ENCODE results near the gene SNX8.

Gene SNX8

DNA sequence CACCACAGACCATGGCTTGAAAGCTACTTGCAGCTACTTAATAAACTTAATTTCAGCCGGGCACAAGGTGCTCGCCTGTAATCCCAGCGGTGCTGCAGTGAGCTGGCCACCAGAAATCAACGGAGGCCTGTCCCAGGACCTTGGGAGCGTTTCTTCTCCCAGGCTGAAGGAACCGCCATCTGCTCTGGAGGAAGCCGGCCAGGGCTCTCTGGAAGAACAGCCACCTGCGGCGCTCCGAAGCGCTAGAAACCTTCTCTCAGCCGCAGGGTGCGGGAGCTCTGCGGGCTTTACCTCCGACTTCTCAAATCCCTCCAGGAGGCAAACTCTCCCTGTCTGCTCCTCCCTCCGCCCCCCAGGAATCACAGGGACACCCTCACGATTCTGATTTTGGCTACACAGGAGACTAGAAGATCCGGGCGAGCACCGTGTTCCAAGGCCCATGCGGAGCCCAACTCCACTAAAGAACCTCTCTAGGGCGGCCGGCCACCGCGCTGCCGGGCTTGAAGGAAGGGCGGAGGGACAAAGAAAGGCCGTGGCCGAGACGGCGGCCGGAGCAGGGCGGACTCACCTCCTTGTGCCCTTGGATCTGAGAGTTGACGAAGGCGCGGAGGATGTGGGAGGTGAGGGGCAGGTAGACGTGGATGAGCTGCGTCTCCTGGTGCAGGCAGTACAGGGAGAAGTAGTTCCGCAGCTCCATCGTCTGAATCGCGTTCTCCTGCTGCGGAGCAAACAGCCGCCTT is 57.8 kb downstream of the SNX8 start:
- TF ChIP-seq GATA1 (IDR thresholded peaks at IDR 0.05; ENCODE audit: low read depth, low read length) (no peak), POLR2A (IDR thresholded peaks at IDR 0.05; ENCODE audit: low read length) (no peak)
- no peak for DNase-seq

DNA sequence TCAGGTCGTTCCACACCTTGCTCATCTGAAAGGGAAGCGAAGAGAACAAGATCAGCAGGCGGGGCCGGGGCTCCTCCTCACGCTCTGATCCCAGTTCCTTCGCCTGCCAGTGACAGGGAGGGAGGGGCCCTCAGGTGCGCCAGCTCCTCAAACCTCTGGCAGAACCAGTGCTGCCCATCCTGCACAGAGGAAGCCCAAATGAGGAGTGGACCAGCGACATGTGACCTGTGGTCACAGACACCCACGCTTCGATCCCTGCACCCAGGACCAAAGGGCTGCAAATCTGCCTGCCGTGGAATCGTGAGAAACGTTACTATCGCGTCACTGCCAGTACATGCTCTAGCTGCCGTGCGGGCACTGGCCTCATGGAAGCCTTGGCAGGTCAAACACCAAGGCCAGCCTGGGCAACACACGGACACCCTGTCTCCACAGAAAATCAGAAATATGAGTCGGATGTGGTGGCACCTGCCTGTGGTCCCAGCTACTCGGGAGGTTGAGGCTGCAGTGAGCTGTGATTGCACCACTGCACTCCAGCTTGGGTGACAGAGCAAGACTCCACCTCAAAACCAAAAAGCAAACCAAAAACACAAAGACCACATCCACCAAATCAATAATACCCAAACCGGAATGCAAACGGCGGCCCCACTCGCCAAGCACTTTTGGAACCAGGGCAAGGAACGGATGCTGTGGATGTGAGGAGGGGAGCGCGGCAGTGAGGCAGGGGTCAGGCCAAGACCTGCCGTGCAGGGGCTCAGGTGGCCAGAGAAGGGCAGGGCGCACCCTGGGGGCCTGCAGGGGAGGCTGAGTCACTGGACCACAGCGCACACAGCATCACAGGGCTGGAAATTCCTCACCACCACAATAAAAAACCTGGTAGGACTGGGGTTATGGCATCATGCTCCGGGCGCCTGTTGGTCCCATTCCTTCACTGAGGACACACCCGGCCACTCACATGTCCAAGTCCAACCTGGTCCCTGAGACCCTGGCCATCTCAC is 58.8 kb downstream of the SNX8 start:
- DNase-seq, result no peak
- TF ChIP-seq GATA1 (IDR thresholded peaks at IDR 0.05; ENCODE audit: low read depth, low read length), result no peak
- TF ChIP-seq POLR2A (IDR thresholded peaks at IDR 0.05; ENCODE audit: low read length), result no peak

DNA sequence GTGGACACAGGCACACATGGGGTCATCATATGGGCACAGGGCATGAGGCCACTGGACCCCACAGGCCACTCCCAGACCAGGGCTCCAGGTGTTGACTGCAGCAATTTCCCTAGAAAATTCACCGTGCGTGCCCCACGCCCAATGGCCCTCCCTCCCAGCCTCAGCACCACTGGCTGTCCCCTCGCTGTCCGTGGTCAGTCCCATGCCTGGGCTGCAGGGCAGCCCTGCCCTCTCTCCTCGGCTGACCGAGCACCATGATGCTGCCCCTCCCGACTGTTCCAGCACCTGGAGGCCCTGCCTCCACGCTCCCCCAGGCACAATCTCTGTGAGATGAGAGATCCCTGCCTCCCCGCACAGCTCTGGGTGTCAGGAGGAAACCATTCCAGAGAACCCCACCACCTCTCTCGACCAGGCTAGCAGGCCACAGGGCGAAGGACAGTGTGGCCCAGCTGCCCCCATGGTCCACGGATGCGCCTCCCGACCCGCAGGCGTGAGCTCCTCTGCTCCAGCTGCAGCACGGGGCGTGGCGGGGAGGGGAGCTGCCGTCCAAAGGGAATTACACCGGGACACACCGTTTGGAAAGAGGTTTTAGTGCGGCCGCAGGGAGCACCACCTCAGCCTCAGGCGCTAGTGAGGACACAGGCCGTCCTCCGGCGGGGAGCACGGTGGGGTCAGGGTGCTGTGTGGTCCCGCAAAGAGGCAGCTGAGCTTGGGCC is 59.7 kb downstream of the SNX8 start:
- no peak for DNase-seq
- TF ChIP-seq GATA1 (IDR thresholded peaks at IDR 0.05; ENCODE audit: low read depth, low read length) (no peak), POLR2A (IDR thresholded peaks at IDR 0.05; ENCODE audit: low read length) (no peak)

GRCh38 chr7:2253525-2254244 is 60.6 kb downstream of the SNX8 start:
- no peak for TF ChIP-seq GATA1 (IDR thresholded peaks at IDR 0.05; ENCODE audit: low read depth, low read length)
- TF ChIP-seq POLR2A (IDR thresholded peaks at IDR 0.05; ENCODE audit: low read length), result no peak
- DNase-seq, result no peak

GRCh38 chr7:2253021-2253420 is 61.2 kb downstream of the SNX8 start:
- no peak for DNase-seq
- TF ChIP-seq GATA1 (IDR thresholded peaks at IDR 0.05; ENCODE audit: low read depth, low read length) (no peak), POLR2A (IDR thresholded peaks at IDR 0.05; ENCODE audit: low read length) (no peak)

DNA sequence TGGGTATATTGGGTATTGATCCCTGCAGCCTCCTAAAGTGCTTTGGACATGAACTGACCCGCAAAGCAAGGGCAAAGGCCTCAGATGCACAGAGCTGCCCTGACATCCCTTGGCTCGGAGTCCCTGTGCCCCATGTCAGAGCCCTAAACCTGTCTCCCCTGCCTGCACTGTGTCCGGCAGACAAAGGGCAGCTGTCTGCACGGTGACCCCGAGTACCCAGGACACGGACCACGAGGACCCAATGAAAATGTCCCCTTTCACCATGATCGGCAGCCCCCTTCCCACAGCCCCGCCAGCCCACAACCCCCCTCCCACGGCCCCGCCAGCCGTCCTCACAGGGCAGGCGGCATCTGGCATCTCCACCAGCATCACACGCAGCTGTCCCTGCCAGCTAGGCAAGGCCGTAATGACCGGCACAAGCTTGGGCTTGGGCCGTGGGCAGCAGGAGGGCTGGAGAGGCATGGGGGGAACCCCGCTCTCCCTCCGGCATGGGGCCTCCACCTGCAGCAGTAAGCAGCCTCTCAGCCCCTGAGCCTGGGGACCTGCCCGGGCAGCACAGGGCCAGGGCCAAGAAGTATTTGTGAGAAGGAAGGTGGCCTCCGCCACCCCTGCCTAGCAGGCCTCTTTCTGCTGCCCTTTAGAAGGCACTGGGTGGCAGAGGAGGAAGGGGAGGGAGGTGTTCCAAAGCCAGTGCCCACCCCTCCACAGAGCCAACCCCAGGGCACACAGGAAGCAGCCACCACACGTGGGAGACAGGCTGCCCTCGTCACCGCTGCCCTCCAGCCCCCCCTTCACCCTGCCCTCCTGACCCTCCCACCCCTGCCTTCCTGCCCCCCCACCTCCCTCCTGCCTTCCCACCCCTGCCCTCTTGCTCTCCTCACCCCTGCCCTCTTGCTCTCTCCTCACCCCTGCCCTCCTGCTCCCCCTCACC is 62.1 kb downstream of the SNX8 start:
- DNase-seq, result no peak
- TF ChIP-seq GATA1 (IDR thresholded peaks at IDR 0.05; ENCODE audit: low read depth, low read length) (no peak), POLR2A (IDR thresholded peaks at IDR 0.05; ENCODE audit: low read length) (no peak)

- no peak for DNase-seq
- TF ChIP-seq POLR2A (IDR thresholded peaks at IDR 0.05; ENCODE audit: low read length), result no peak
Measured at GRCh38 chr7:2251381-2251780, 62.9 kb downstream of the SNX8 start.

DNA sequence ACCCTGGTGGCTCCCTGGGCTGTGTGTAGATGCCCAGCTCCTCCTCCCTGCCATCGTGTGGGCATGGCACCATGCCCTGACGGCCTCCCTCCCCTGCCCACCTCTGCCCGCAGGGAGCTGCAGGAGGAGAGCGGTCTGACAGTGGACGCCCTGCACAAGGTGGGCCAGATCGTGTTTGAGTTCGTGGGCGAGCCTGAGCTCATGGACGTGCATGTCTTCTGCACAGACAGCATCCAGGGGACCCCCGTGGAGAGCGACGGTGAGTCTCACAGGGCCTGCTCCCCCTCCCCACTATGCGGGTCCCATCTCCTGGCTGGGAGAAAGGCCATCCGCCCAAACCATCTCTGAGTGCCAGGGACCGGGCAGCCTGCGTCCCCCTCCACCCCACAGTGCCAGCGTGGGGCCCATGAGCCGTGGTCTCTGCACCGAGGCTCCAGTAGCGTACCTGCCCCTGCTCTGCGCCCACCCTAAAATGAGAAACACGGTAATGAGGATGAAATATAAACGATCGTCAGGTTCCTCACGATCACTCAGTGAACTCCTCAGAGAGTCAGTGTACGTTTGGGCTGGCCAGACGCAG is 64.4 kb downstream of the SNX8 start:
- DNase-seq, result no peak
- TF ChIP-seq POLR2A (IDR thresholded peaks at IDR 0.05; ENCODE audit: low read length) (no peak), GATA1 (IDR thresholded peaks at IDR 0.05; ENCODE audit: low read depth, low read length) (no peak)

- no peak for TF ChIP-seq POLR2A (IDR thresholded peaks at IDR 0.05; ENCODE audit: low read length)
- no peak for TF ChIP-seq GATA1 (IDR thresholded peaks at IDR 0.05; ENCODE audit: low read depth, low read length)
- peak in 1 of 2 experiments; percentile 16 for DNase-seq
Measured at GRCh38 chr7:2248984-2249694, 65.1 kb downstream of the SNX8 start.

GRCh38 chr7:2247141-2247995 is 66.9 kb downstream of the SNX8 start:
- no peak for TF ChIP-seq GATA1 (IDR thresholded peaks at IDR 0.05; ENCODE audit: low read depth, low read length)
- TF ChIP-seq POLR2A (IDR thresholded peaks at IDR 0.05; ENCODE audit: low read length), result no peak
- DNase-seq, result peak; percentile 34 to 57

All from erythroblast (primary cell).